KOPT-K1 (cell line): Measurements from ENCODE around the gene PSME3IP1.
A peak's percentile ranks its signal among the peaks of the same experiment; 100 is the strongest.

Experiments
- H3K27ac ChIP-seq: fragments of 200-600 bp; sonication (generic); 2 replicates; pipeline ENCODE4 v1.5.1; 2016; ENCODE audit warnings: antibody characterized with exemption, mild to moderate bottlenecking, low read depth, low read length; ENCODE audit not compliant: poor library complexity, severe bottlenecking
- H3K36me3 ChIP-seq: fragments of 200-600 bp; sonication (generic); 2 replicates; pipeline ENCODE4 v1.5.1; 2017; ENCODE audit warnings: antibody characterized with exemption, mild to moderate bottlenecking, low read length, moderate library complexity; ENCODE audit not compliant: insufficient read depth
- H3K9me3 ChIP-seq: fragments of 200-600 bp; sonication (generic); 2 replicates; pipeline ENCODE4 v1.5.1; 2017; ENCODE audit warnings: antibody characterized with exemption, low read length, mild to moderate bottlenecking; ENCODE audit not compliant: insufficient read depth, poor library complexity, severe bottlenecking

The PSME3IP1 gene

DNA sequence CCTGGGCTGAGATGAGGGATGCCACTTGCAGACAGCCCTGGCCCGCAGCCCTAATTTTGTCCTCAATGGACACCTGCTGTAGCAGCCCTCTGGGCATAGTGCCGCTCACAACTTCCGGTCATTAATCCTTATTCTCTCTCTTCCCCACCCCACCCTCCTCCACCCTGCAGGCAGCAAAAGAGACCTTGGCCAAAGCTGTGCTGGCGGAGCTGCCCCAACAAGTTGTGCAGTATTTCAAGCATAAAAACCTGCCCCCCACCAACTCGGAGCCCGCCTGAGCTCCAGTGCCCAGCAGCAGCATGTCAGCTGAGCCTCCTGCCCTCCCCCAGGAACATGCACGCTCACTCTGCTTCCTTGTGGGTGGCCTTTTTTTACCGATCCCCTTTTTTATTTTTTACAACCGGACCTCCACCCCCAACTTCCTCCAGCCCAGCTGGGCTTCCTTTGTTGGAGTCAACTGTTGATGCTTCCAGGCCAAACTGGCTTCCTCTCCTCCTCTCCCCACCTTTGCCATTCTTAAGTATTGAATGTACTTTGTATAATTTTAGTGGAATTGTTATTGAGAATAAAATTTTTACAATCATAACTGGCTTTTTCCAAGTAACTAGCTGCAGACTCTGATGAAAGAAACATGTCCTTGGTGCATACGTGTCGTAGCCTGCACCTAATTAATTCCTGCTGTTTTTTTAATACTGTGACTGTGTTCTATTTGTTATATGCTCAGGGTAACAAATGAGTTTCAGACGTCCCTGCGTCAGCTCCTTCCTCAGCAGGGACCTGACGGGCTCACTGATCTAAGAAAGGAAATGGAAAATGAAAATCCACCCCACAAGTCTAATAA is 38.2 kb downstream of the PSME3IP1 start:
- no peak overlapping the region for H3K27ac ChIP-seq
- H3K36me3 ChIP-seq, result peaks cover 30% of the 10 kb centered on the region
- no peaks in the 10 kb centered on the region for H3K9me3 ChIP-seq

DNA sequence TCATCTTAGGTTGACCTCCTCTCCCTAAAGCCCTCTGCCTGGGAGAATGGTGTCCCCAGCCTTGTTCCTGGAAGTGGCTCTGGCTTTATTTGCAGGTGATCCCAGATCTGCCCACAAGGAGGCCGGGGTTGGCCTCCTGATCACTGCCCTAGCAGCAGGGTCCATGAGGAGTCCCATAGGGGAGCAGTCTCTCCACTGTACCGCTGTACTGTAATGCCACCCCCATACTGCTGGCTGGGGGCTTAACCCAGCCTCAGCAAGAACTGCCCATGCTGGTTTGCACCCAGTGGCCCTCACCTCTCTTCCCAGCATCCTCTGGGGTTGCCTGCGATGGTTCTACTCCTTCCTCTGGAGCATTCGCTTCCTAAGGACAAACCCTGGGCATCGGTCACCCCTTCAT is 39.1 kb downstream of the PSME3IP1 start:
- H3K36me3 ChIP-seq, result peaks cover 21% of the 10 kb centered on the region
- H3K9me3 ChIP-seq, result no peaks in the 10 kb centered on the region
- H3K27ac ChIP-seq, result no peak overlapping the region

- Histone ChIP-seq H3K27ac (no peak overlapping the region), H3K36me3 (peaks cover 15% of the 10 kb centered on the region; the same call in 1 of the 2 replicates), H3K9me3 (no peaks in the 10 kb centered on the region)
These were observed 39.7 kb downstream of the PSME3IP1 start for GRCh38 chr16:57146040-57146647.

- no peaks in the 10 kb centered on the region for H3K9me3 ChIP-seq
- H3K27ac ChIP-seq, result no peak overlapping the region
- peaks cover 7% of the 10 kb centered on the region; the same call in 1 of the 2 replicates for H3K36me3 ChIP-seq
These were observed 40.5 kb downstream of the PSME3IP1 start for GRCh38 chr16:57145046-57146021.

GRCh38 chr16:57144027-57144426 is 41.8 kb downstream of the PSME3IP1 start:
- 0 out of 2 replicates have a peak, but pooled peaks cover under 1% of the 10 kb centered on the region for H3K36me3 ChIP-seq

GRCh38 chr16:57143149-57143921 is 42.5 kb downstream of the PSME3IP1 start:
- H3K9me3 ChIP-seq, result no peaks in the 10 kb centered on the region

More at GRCh38 chr16:57144027-57144426, 41.8 kb downstream of the PSME3IP1 start:
- H3K27ac ChIP-seq, result peak overlapping the region; percentile 79
- no peaks in the 10 kb centered on the region for H3K9me3 ChIP-seq

GRCh38 chr16:57141822-57142631 is 43.8 kb downstream of the PSME3IP1 start:
- peak overlapping the region; percentile 79 for H3K27ac ChIP-seq
- no peaks in the 10 kb centered on the region for H3K36me3 ChIP-seq
- H3K9me3 ChIP-seq, result no peaks in the 10 kb centered on the region

More at GRCh38 chr16:57143149-57143921, 42.5 kb downstream of the PSME3IP1 start:
- H3K27ac ChIP-seq, result peak overlapping the region; percentile 79
- H3K36me3 ChIP-seq, result no peaks in the 10 kb centered on the region

GRCh38 chr16:57140931-57141668 is 44.7 kb downstream of the PSME3IP1 start:
- Histone ChIP-seq H3K27ac (peak overlapping the region; percentile 79), H3K36me3 (no peaks in the 10 kb centered on the region), H3K9me3 (no peaks in the 10 kb centered on the region)

GRCh38 chr16:57138281-57138935 is 47.4 kb downstream of the PSME3IP1 start:
- no peak overlapping the region for H3K27ac ChIP-seq
- H3K9me3 ChIP-seq, result no peaks in the 10 kb centered on the region
- no peaks in the 10 kb centered on the region for H3K36me3 ChIP-seq

DNA sequence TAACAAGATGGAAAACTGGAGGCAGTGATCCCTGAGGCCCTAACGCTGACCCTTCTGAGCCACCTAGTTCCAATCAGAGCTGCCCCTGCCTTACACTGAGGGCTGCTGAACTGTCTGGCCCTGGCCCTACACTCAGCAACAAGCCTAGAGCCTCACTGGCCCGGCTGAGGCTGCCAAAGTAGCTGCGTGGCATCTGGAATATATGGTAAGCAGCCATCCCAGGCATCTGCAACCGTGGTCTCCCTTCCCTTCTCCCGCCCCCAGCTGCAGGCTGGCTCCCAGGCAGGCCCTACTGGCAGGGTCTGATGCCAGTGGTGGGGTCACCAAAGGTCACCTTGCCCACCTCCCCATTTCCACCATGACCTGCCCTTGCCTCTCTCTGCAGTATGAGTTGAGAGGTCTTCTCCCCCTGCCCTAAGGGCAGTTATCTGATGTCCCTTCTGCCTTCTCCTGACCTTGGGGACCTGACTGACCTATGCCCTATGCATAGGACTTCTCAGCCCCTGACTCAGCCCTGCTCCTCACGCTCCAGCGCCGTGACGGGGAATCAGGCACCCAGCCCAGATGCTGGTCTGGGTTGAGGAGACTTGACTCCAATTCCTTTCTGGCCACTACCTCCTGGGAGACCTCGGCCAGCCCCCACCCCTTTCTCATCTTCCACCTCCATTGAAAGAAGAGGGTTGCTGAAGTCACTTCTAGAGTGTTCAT is 48.1 kb downstream of the PSME3IP1 start:
- no peak overlapping the region for H3K27ac ChIP-seq
- H3K36me3 ChIP-seq, result no peaks in the 10 kb centered on the region
- H3K9me3 ChIP-seq, result no peaks in the 10 kb centered on the region

DNA sequence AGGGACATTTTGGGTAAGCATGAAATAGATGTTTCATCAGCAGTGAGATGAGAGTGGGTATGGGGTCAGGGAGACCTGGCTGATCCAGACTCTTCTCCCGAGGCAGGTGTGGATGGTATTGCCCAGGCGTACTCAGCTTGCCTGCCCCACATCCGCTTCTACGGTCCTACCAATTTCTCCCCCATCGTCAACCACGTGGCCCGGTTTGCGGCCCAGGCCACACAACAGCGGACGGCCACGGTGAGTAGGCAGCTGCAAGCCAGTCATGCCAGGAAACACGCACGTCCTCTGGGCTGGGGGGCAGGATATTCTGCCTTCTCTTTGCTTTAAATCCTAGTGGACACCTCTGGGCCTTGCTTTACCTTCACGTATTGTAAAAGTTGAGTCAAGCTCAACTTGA is 48.8 kb downstream of the PSME3IP1 start:
- Histone ChIP-seq H3K9me3 (no peaks in the 10 kb centered on the region), H3K36me3 (no peaks in the 10 kb centered on the region), H3K27ac (no peak overlapping the region)

GRCh38 chr16:57134982-57135381 is 50.9 kb downstream of the PSME3IP1 start:
- H3K27ac ChIP-seq, result peak overlapping the region; percentile 51
- no peaks in the 10 kb centered on the region for H3K36me3 ChIP-seq
- H3K9me3 ChIP-seq, result no peaks in the 10 kb centered on the region
